HCT116 (cell line): ENCODE measurements around the gene PTPRJ. TPM values are rescaled to one million over a fixed set of nuclear protein-coding genes. Genes with fewer than 3 reads are reported as not detected.

Source experiments
- ATAC-seq: fragments of 200-7000 bp; cut with Tn5 transposase; 2 replicates; pipeline ENCODE4 v1.9.1; 2020; ENCODE audit warnings: mild to moderate bottlenecking, moderate library complexity
- BruUV-seq: library from RNA; stranded (reverse); fragments of 400-500 nt; replicated peaks from 2 replicates; lab custom pipeline; 2021; lab: Mats Ljungman, UMichigan
- CTCF ChIA-PET: fragments of 300-600 bp; sonication (Branson Sonifier 250); formaldehyde crosslinking; loops from one replicate; lab custom pipeline; 2021; ENCODE audit warnings: antibody characterized with exemption; lab: Charles Lee
- POLR2A ChIA-PET: fragments of 300-600, 350-600 bp; sonication (Branson Sonifier 250); formaldehyde crosslinking; loops from one replicate; lab custom pipeline; 2021; ENCODE audit warnings: antibody characterized with exemption; lab: Charles Lee
- RAD21 ChIA-PET, 2 experiments: fragments of 300-600 bp; sonication (Branson Sonifier 250); formaldehyde crosslinking; loops; one replicate each; lab custom pipeline; 2023; ENCODE audit warnings: low total read pairs in 2 of 2; ENCODE audit not compliant: uncharacterized antibody in 2 of 2, unreplicated experiment in 2 of 2, low non-redundant PET in 1 of 2; lab: Charles Lee
- DNase-seq: peaks from one replicate; pipeline ENCODE4 v3.0.0-alpha.2; 2010; ENCODE audit warnings: low read depth, low spot score
- H2AFZ ChIP-seq: fragments of 200-600 bp; shearing (Covaris generic), sonication (generic); 2 replicates; pipeline ENCODE4 v1.6.1; 2017; ENCODE audit warnings: low read depth, mixed run types, mixed read lengths, antibody characterized with exemption, low read length; ENCODE audit not compliant: poor library complexity, severe bottlenecking
- H3K27ac ChIP-seq: 2 replicates; pipeline ENCODE4 v1.5.1; 2012; ENCODE audit warnings: low read depth, low read length
- H3K27me3 ChIP-seq: fragments of 200-600 bp; sonication (generic); 2 replicates; pipeline ENCODE4 v1.6.1; 2016; ENCODE audit warnings: mixed run types, low read length, mixed read lengths; ENCODE audit not compliant: insufficient read depth
- H3K36me3 ChIP-seq, 2 experiments: fragments of 200-500 bp in 1 of 2; fragments of 200-600 bp in 1 of 2; sonication (Bioruptor generic) in 1 of 2; sonication (generic) in 1 of 2; 2 replicates each; pipeline versions ENCODE4 v1.5.1 to v1.6.1; 2014 to 2016; ENCODE audit warnings: low read length in 2 of 2, inconsistent platforms in 1 of 2, mixed read lengths in 1 of 2, mixed run types in 1 of 2; ENCODE audit not compliant: insufficient read depth in 2 of 2, control insufficient read depth in 1 of 2
- H3K4me1 ChIP-seq, 2 experiments: fragments of 200-600 bp in 1 of 2; sonication (generic) in 1 of 2; 2 replicates each; pipeline versions ENCODE4 v1.5.1 to v1.6.1; 2012 to 2017; ENCODE audit warnings: low read length in 2 of 2, inconsistent platforms in 1 of 2, mild to moderate bottlenecking in 1 of 2, mixed read lengths in 1 of 2, mixed run types in 1 of 2, moderate library complexity in 1 of 2; ENCODE audit not compliant: insufficient read depth in 2 of 2, control insufficient read depth in 1 of 2
- H3K4me2 ChIP-seq: fragments of 200-600 bp; sonication (generic); 2 replicates; pipeline ENCODE4 v1.6.1; 2017; ENCODE audit warnings: mixed run types, low read length, mixed read lengths
- H3K4me3 ChIP-seq, 2 experiments: fragments of 200-600 bp in 1 of 2; sonication (generic) in 1 of 2; replicated peaks in 1 of 2; 2 replicates each; pipeline ENCODE4 v1.5.1; 2011 to 2016; ENCODE audit warnings: low read length in 2 of 2, control low read depth in 1 of 2, low read depth in 1 of 2, mild to moderate bottlenecking in 1 of 2, mixed read lengths in 1 of 2, mixed run types in 1 of 2
- H3K79me2 ChIP-seq: fragments of 200-600 bp; sonication (generic); 2 replicates; pipeline ENCODE4 v1.6.1; 2017; ENCODE audit warnings: mild to moderate bottlenecking, mixed run types, low read length, moderate library complexity, mixed read lengths; ENCODE audit not compliant: insufficient read depth
- H3K9ac ChIP-seq: fragments of 200-600 bp; sonication (generic); 2 replicates; pipeline ENCODE4 v1.6.1; 2016; ENCODE audit warnings: low read length, mixed read lengths
- H3K9me2 ChIP-seq: fragments of 200-600 bp; sonication (generic), shearing (Covaris generic); 2 replicates; pipeline ENCODE4 v1.6.1; 2017; ENCODE audit warnings: mixed run types, mild to moderate bottlenecking, moderate library complexity; ENCODE audit not compliant: insufficient read depth
- H3K9me3 ChIP-seq, 2 experiments: fragments of 200-500 bp in 1 of 2; fragments of 200-600 bp in 1 of 2; sonication (Bioruptor generic) in 1 of 2; sonication (generic) in 1 of 2; 2 replicates each; pipeline ENCODE4 v1.6.1; 2014 to 2017; ENCODE audit warnings: low read length in 2 of 2, mixed read lengths in 2 of 2, inconsistent platforms in 1 of 2, low read depth in 1 of 2, mild to moderate bottlenecking in 1 of 2, mixed run types in 1 of 2, moderate library complexity in 1 of 2; ENCODE audit not compliant: control insufficient read depth in 1 of 2, insufficient read depth in 1 of 2
- H4K20me1 ChIP-seq: fragments of 200-600 bp; sonication (generic), shearing (Covaris generic); 2 replicates; pipeline ENCODE4 v1.6.1; 2017; ENCODE audit warnings: mixed run types, mild to moderate bottlenecking, moderate library complexity; ENCODE audit not compliant: insufficient read depth
- CBX3 ChIP-seq: IDR thresholded peaks from 2 replicates; pipeline ENCODE4 v1.6.1; 2012; ENCODE audit warnings: low read depth
- CEBPB ChIP-seq: IDR thresholded peaks from 2 replicates; pipeline ENCODE4 v1.6.1; 2012; ENCODE audit warnings: low read depth
- ELF1 ChIP-seq: IDR thresholded peaks from 2 replicates; pipeline ENCODE4 v1.6.1; 2012; ENCODE audit warnings: low read depth, borderline replicate concordance
- EZH2 ChIP-seq: fragments of 200-600 bp; sonication (generic); IDR thresholded peaks from 2 replicates; pipeline ENCODE4 v1.6.1; 2017; ENCODE audit warnings: antibody characterized with exemption, mixed run types
- POLR2A ChIP-seq: IDR thresholded peaks from 2 replicates; pipeline ENCODE4 v1.7.0; 2011; ENCODE audit warnings: borderline replicate concordance; ENCODE audit not compliant: insufficient read depth, insufficient read length; ENCODE audit errors: extremely low read depth
- POLR2AphosphoS5 ChIP-seq: IDR thresholded peaks from 2 replicates; pipeline ENCODE4 v1.6.1; 2011; ENCODE audit warnings: mild to moderate bottlenecking, low read depth, low read length, moderate library complexity
- RAD21 ChIP-seq: IDR thresholded peaks from 2 replicates; pipeline ENCODE4 v1.6.1; 2012; ENCODE audit warnings: low read depth, mild to moderate bottlenecking
- SRF ChIP-seq: IDR thresholded peaks from 2 replicates; pipeline ENCODE4 v1.6.1; 2012; ENCODE audit warnings: low read depth
- TCF7L2 ChIP-seq: IDR thresholded peaks from 2 replicates; pipeline ENCODE4 v1.7.0; 2011; ENCODE audit warnings: borderline replicate concordance, inconsistent platforms; ENCODE audit not compliant: insufficient read depth, insufficient read length; ENCODE audit errors: extremely low read depth
- ZFX ChIP-seq: fragments of 450-650 bp; IDR thresholded peaks from 2 replicates; pipeline ENCODE4 v1.6.1; 2017
- ZNF274 ChIP-seq: fragments of 200-500 bp; sonication (Bioruptor generic); IDR thresholded peaks from 2 replicates; pipeline ENCODE4 v1.6.1; 2014; ENCODE audit warnings: mild to moderate bottlenecking, low read depth, low read length, inconsistent platforms
- intact Hi-C: fragments of 100-400 bp; cut with micrococcal nuclease; formaldehyde crosslinking; loops from 2 replicates; pipeline ENCODE4 v1.10.0; 2022
- total RNA-seq: library from RNA; stranded (reverse); gene quantifications from one replicate; pipeline ENCODE4 v1.2.1, GENCODE V29; 2021; ENCODE audit not compliant: unreplicated experiment
- TF ChIP-seq, protein P1 (sequence below), 3 experiments: fragments of 200-600 bp in 1 of 3; sonication (generic) in 1 of 3; IDR thresholded peaks in 2 of 3; conservative IDR thresholded peaks in 1 of 3; 2 replicates each; pipeline ENCODE4 v1.5.1; 2012 to 2017; ENCODE audit warnings: low read depth in 2 of 3, low read length in 2 of 3, antibody characterized with exemption in 1 of 3, borderline replicate concordance in 1 of 3, control low read depth in 1 of 3, mild to moderate bottlenecking in 1 of 3, mixed read lengths in 1 of 3, mixed run types in 1 of 3, moderate library complexity in 1 of 3; ENCODE audit not compliant: insufficient read depth in 1 of 3
- TF ChIP-seq, protein P2 (sequence below): IDR thresholded peaks from 2 replicates; pipeline ENCODE4 v1.6.1; 2011; ENCODE audit warnings: mild to moderate bottlenecking, low read length, moderate library complexity; ENCODE audit not compliant: insufficient replicate concordance; ENCODE audit errors: extremely low read depth
- TF ChIP-seq, protein P3 (sequence below): IDR thresholded peaks from 2 replicates; pipeline ENCODE4 v1.6.1; 2012
- TF ChIP-seq, protein P4 (sequence below): IDR thresholded peaks from 2 replicates; pipeline ENCODE4 v1.6.1; 2012

Gene PTPRJ
- total RNA-seq, 1 experiment from 2014 or later, result 19.1 TPM

DNA sequence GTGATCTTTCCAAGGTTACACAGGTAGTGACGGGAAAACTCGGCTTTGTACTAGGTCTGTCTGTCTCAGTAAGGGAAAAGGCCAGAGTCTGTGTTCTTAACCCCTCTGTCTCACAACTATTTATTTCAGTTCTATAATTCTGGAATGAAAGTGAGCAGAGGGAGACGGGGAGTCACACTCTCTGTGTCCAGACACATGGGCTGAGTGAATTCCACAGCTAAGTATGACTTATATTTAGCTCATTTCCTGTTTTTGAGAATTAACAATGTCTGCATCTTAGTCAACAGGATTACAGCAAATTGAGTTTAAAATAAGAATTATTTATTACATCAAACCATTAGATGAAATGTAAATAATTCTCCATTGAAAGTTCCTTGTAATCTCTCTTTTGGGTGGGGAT is 173.8 kb downstream of the PTPRJ start:
- H4K20me1 ChIP-seq, result no peaks in the 10 kb centered on the region
- ATAC-seq, result no peak
- no peaks in the 10 kb centered on the region for H3K4me1 ChIP-seq
- ChIA-PET POLR2A (no interaction called here), RAD21 (no interaction called here), CTCF (no interaction called here)
- no peaks in the 10 kb centered on the region for H3K9me2 ChIP-seq
- H3K36me3 ChIP-seq, result peaks cover 0 to 8% of the 10 kb centered on the region in 2 experiments; a peak in 2 of 4 replicates
- no peak overlapping the region for H3K27ac ChIP-seq
- H3K9me3 ChIP-seq, result no peaks in the 10 kb centered on the region
- no peak overlapping the region for H3K9ac ChIP-seq
- no peaks in the 10 kb centered on the region for H3K27me3 ChIP-seq
- H3K4me2 ChIP-seq, result no peak overlapping the region
- no peak overlapping the region for H3K4me3 ChIP-seq
- BruUV-seq, result no TSS peak
- DNase-seq, result no peak
- no peak for TF ChIP-seq CBX3
- TF ChIP-seq, protein P1, sequence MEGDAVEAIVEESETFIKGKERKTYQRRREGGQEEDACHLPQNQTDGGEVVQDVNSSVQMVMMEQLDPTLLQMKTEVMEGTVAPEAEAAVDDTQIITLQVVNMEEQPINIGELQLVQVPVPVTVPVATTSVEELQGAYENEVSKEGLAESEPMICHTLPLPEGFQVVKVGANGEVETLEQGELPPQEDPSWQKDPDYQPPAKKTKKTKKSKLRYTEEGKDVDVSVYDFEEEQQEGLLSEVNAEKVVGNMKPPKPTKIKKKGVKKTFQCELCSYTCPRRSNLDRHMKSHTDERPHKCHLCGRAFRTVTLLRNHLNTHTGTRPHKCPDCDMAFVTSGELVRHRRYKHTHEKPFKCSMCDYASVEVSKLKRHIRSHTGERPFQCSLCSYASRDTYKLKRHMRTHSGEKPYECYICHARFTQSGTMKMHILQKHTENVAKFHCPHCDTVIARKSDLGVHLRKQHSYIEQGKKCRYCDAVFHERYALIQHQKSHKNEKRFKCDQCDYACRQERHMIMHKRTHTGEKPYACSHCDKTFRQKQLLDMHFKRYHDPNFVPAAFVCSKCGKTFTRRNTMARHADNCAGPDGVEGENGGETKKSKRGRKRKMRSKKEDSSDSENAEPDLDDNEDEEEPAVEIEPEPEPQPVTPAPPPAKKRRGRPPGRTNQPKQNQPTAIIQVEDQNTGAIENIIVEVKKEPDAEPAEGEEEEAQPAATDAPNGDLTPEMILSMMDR (IDR thresholded peaks at IDR 0.05 in 2 of 3, conservative IDR thresholded peaks at IDR 0.05 in 1 of 3; ENCODE audit: borderline replicate concordance in 1 of 3, insufficient read depth in 1 of 3, low read depth in 2 of 3, low read length in 2 of 3), result no peak
- no peak for TF ChIP-seq ZNF274
- TF ChIP-seq TCF7L2, result no peak
- TF ChIP-seq SRF, result no peak
- TF ChIP-seq, protein P2, sequence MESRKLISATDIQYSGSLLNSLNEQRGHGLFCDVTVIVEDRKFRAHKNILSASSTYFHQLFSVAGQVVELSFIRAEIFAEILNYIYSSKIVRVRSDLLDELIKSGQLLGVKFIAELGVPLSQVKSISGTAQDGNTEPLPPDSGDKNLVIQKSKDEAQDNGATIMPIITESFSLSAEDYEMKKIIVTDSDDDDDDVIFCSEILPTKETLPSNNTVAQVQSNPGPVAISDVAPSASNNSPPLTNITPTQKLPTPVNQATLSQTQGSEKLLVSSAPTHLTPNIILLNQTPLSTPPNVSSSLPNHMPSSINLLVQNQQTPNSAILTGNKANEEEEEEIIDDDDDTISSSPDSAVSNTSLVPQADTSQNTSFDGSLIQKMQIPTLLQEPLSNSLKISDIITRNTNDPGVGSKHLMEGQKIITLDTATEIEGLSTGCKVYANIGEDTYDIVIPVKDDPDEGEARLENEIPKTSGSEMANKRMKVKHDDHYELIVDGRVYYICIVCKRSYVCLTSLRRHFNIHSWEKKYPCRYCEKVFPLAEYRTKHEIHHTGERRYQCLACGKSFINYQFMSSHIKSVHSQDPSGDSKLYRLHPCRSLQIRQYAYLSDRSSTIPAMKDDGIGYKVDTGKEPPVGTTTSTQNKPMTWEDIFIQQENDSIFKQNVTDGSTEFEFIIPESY, result no peak
- TF ChIP-seq RAD21, result no peak
- TF ChIP-seq CEBPB, result no peak
- TF ChIP-seq ELF1, result no peak
- TF ChIP-seq, protein P3, sequence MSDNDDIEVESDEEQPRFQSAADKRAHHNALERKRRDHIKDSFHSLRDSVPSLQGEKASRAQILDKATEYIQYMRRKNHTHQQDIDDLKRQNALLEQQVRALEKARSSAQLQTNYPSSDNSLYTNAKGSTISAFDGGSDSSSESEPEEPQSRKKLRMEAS, result no peak
- no peak for TF ChIP-seq POLR2A
- TF ChIP-seq, protein P4, sequence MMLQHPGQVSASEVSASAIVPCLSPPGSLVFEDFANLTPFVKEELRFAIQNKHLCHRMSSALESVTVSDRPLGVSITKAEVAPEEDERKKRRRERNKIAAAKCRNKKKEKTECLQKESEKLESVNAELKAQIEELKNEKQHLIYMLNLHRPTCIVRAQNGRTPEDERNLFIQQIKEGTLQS, result no peak
- no peak for TF ChIP-seq POLR2AphosphoS5
- TF ChIP-seq EZH2, result no peak
- no peak for TF ChIP-seq ZFX
- H3K79me2 ChIP-seq, result no peaks in the 10 kb centered on the region
- H2AFZ ChIP-seq, result no peak overlapping the region
- intact Hi-C loops, result no loop called here
